HL-60 (cell line): ENCODE data around the gene ARID5B.

ENCODE experiments used
- DNase-seq, 2 experiments: peaks; one replicate each; pipeline ENCODE4 v3.0.0-alpha.2; 2010 to 2020; ENCODE audit warnings: low read depth in 1 of 2, low spot score in 1 of 2
- H3K27ac ChIP-seq: fragments of 250-450 bp; sonication (Bioruptor Pico); replicated peaks from 2 replicates; pipeline ENCODE4 v1.5.1; 2020; ENCODE audit warnings: mild to moderate bottlenecking, moderate library complexity
- H3K27me3 ChIP-seq: fragments of 250-450 bp; sonication (Bioruptor Pico); 2 replicates; pipeline ENCODE4 v1.5.1; 2021; ENCODE audit warnings: mild to moderate bottlenecking, moderate library complexity; ENCODE audit not compliant: insufficient read depth, poor library complexity, severe bottlenecking
- H3K4me3 ChIP-seq: replicated peaks from 2 replicates; pipeline ENCODE4 v1.5.1; 2011; ENCODE audit warnings: mild to moderate bottlenecking, control low read depth, low read length; ENCODE audit not compliant: insufficient read depth
- GABPA ChIP-seq: IDR thresholded peaks from 2 replicates; pipeline ENCODE4 v1.6.1; 2012; ENCODE audit warnings: low read depth
- POLR2AphosphoS5 ChIP-seq: IDR thresholded peaks from 2 replicates; pipeline ENCODE4 v1.6.1; 2012; ENCODE audit warnings: low read depth
- SPI1 ChIP-seq: IDR thresholded peaks from 2 replicates; pipeline ENCODE4 v1.6.1; 2012; ENCODE audit warnings: low read depth, mild to moderate bottlenecking, borderline replicate concordance
- TF ChIP-seq, protein P1 (sequence below): IDR thresholded peaks from 2 replicates; pipeline ENCODE4 v1.6.1; 2012; ENCODE audit warnings: low read depth; ENCODE audit not compliant: insufficient replicate concordance
- TF ChIP-seq, protein P2 (sequence below): IDR thresholded peaks from one replicate; pipeline ENCODE4 v1.5.1; 2011; ENCODE audit warnings: low read length, control low read depth, inconsistent platforms; ENCODE audit not compliant: insufficient read depth

Gene ARID5B

DNA sequence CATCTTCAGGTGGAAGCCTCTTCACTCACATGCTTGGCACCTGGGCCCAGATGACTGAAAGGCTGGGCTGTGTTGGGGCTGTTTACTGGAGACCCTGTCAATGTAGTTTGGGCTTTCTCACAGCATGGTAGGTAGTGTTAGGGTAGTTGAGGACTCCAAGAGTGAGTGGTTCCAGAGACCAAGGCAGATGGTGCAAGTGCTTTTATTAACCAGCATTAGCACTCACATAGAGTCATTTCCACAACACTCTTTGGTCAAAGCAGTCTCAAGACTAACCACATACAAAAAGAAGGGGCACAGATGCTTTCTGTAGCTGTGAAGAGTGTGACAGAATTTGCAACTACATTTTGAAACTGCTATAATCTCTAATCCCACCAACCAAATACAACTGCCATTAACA, 232.1 kb downstream of the ARID5B start:
- TF ChIP-seq GABPA, result no peak
- TF ChIP-seq SPI1, result no peak
- TF ChIP-seq POLR2AphosphoS5, result no peak
- TF ChIP-seq, protein P1, sequence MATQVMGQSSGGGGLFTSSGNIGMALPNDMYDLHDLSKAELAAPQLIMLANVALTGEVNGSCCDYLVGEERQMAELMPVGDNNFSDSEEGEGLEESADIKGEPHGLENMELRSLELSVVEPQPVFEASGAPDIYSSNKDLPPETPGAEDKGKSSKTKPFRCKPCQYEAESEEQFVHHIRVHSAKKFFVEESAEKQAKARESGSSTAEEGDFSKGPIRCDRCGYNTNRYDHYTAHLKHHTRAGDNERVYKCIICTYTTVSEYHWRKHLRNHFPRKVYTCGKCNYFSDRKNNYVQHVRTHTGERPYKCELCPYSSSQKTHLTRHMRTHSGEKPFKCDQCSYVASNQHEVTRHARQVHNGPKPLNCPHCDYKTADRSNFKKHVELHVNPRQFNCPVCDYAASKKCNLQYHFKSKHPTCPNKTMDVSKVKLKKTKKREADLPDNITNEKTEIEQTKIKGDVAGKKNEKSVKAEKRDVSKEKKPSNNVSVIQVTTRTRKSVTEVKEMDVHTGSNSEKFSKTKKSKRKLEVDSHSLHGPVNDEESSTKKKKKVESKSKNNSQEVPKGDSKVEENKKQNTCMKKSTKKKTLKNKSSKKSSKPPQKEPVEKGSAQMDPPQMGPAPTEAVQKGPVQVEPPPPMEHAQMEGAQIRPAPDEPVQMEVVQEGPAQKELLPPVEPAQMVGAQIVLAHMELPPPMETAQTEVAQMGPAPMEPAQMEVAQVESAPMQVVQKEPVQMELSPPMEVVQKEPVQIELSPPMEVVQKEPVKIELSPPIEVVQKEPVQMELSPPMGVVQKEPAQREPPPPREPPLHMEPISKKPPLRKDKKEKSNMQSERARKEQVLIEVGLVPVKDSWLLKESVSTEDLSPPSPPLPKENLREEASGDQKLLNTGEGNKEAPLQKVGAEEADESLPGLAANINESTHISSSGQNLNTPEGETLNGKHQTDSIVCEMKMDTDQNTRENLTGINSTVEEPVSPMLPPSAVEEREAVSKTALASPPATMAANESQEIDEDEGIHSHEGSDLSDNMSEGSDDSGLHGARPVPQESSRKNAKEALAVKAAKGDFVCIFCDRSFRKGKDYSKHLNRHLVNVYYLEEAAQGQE, result no peak
- TF ChIP-seq, protein P2, sequence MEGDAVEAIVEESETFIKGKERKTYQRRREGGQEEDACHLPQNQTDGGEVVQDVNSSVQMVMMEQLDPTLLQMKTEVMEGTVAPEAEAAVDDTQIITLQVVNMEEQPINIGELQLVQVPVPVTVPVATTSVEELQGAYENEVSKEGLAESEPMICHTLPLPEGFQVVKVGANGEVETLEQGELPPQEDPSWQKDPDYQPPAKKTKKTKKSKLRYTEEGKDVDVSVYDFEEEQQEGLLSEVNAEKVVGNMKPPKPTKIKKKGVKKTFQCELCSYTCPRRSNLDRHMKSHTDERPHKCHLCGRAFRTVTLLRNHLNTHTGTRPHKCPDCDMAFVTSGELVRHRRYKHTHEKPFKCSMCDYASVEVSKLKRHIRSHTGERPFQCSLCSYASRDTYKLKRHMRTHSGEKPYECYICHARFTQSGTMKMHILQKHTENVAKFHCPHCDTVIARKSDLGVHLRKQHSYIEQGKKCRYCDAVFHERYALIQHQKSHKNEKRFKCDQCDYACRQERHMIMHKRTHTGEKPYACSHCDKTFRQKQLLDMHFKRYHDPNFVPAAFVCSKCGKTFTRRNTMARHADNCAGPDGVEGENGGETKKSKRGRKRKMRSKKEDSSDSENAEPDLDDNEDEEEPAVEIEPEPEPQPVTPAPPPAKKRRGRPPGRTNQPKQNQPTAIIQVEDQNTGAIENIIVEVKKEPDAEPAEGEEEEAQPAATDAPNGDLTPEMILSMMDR, result no peak
- no peak overlapping the region for H3K27ac ChIP-seq
- no peak for DNase-seq
- H3K27me3 ChIP-seq, result no peaks in the 10 kb centered on the region
- no peak overlapping the region for H3K4me3 ChIP-seq

DNA sequence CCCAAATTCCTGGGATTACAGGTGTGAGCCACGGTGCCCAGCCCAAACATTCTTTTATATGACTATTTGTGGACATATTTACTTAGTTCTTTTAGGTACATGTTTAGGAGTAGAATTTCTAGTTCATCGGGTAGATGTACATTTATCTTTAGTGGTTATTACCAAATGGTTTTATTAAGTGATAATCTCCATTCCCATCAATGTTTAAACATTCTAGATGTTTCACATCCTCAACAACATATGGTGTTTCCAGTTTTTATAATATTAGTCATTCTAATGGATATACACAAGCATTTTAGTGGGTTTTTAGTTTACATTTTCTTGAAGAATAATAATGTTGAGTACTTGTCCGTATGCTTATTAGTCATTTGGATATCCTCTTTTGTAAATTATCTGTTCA, 235.4 kb downstream of the ARID5B start:
- no peak for DNase-seq
- Histone ChIP-seq H3K4me3 (no peak overlapping the region), H3K27ac (no peak overlapping the region), H3K27me3 (no peaks in the 10 kb centered on the region)
- no peak for TF ChIP-seq POLR2AphosphoS5
- no peak for TF ChIP-seq SPI1
- no peak for TF ChIP-seq GABPA
- TF ChIP-seq, protein P2, result no peak
- TF ChIP-seq, protein P1, result no peak
